Measurements from ENCODE around the gene TEAD1. TPM values are rescaled to one million over a fixed set of nuclear protein-coding genes. Genes with fewer than 3 reads are reported as not detected.

The TEAD1 gene
- polyA plus RNA-seq, 1 donor (not counting 4 experiments of a cell fraction or from before 2014, with no cell fraction given), result 32.7 TPM

GRCh38 chr11:12841946-12842630 is 167.9 kb downstream of the TEAD1 start:
- peak overlapping the region in 2 of 3 experiments; percentile 5 to 47 for H3K4me3 ChIP-seq (ENCODE audit: control insufficient read depth in 2 of 3, extremely low read depth in 1 of 3, insufficient read depth in 2 of 3, low read depth in 1 of 3, low read length in 3 of 3)
- peaks cover 6% of the 10 kb centered on the region for H4K20me1 ChIP-seq (ENCODE audit: control insufficient read depth, extremely low read depth, insufficient read depth, low read length)
- peaks cover 59% of the 10 kb centered on the region for H3K4me1 ChIP-seq (ENCODE audit: control insufficient read depth, extremely low read depth, insufficient read depth, low read length)
- peaks cover 8% of the 10 kb centered on the region for H3K9me1 ChIP-seq (ENCODE audit: control insufficient read depth, extremely low read depth, insufficient read depth, low read length)
- no peaks in the 10 kb centered on the region for H3K9me3 ChIP-seq (ENCODE audit: control insufficient read depth, low read depth, low read length)
- dilution Hi-C loops (cut with MboI; ENCODE audit: extremely low pct_ligation_motif_present, low sequenced_read_pairs), result no loop called here
- H3K27me3 ChIP-seq (ENCODE audit: control insufficient read depth, extremely low read depth, insufficient read depth, low read length), result no peaks in the 10 kb centered on the region
- H3K79me2 ChIP-seq (ENCODE audit: control insufficient read depth, insufficient read depth, low read length), result peaks cover 79% of the 10 kb centered on the region
- peak; percentile 34 for FAIRE-seq
- peak overlapping the region; percentile 7 for H3K9ac ChIP-seq (ENCODE audit: control insufficient read depth, extremely low read depth, insufficient read depth, low read length)
- peak overlapping the region; percentile 47 for H3K27ac ChIP-seq (ENCODE audit: control insufficient read depth, insufficient read depth, low read length)
- no peak overlapping the region for H2AFZ ChIP-seq (ENCODE audit: control insufficient read depth, low read length)
- no peak for DNase-seq (ENCODE audit: low read depth, low spot score)
- TF ChIP-seq EZH2 (IDR thresholded peaks at IDR 0.05; ENCODE audit: low read length) (no peak), CTCF (optimal IDR thresholded peaks at IDR 0.05 in 1 of 3, IDR thresholded peaks at IDR 0.05 in 1 of 3, conservative IDR thresholded peaks at IDR 0.05 in 1 of 3; ENCODE audit: extremely low read depth in 1 of 3, insufficient read depth in 2 of 3, low read length in 3 of 3) (no peak)
- H3K36me3 ChIP-seq (ENCODE audit: control insufficient read depth in 2 of 2, extremely low read depth in 1 of 2, insufficient read depth in 2 of 2, low read length in 2 of 2), result no peaks in the 10 kb centered on the region
- H3K4me2 ChIP-seq (ENCODE audit: control insufficient read depth, extremely low read depth, insufficient read depth, low read depth, low read length), result peak overlapping the region; percentile 61

DNA sequence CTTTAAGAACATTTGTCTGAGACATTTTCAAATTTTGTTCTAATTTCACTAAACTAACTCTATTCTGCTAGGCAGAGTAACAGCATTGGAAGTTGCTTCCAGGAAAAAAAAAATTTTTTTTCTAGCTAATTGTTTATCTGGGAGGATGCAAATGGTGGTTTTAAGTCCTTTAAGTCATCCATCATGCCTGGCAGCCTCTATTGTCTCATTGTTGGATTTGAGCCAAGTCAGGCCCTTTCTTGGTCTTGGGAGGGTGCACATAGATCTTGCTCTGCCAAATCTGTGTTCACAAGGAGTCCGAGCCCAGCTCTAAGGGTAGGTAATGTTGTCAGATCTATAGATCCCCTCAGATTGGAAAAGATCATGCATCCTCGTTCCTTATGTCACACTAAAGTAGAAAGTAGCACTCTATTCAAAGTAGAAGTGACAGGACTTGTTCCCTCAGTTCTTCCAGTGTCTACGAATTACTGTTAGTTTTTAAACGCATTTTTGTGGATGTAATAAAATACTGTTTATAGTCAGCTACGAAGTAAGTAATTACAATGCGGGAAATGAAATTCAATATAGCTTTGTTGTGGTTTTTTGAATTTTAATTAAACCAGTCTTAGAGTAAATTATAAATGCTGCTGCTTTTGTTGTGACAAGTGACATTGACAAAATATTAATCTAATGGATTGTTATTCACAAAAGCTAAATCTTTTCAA is 168.9 kb downstream of the TEAD1 start:
- peaks cover 8% of the 10 kb centered on the region for H3K9me1 ChIP-seq (ENCODE audit: control insufficient read depth, extremely low read depth, insufficient read depth, low read length)
- TF ChIP-seq EZH2 (IDR thresholded peaks at IDR 0.05; ENCODE audit: low read length), result no peak
- no peak for TF ChIP-seq CTCF (optimal IDR thresholded peaks at IDR 0.05 in 1 of 3, IDR thresholded peaks at IDR 0.05 in 1 of 3, conservative IDR thresholded peaks at IDR 0.05 in 1 of 3; ENCODE audit: extremely low read depth in 1 of 3, insufficient read depth in 2 of 3, low read length in 3 of 3)
- H3K4me1 ChIP-seq (ENCODE audit: control insufficient read depth, extremely low read depth, insufficient read depth, low read length), result peaks cover 60% of the 10 kb centered on the region
- FAIRE-seq, result no peak
- peak overlapping the region; percentile 61 for H3K4me2 ChIP-seq (ENCODE audit: control insufficient read depth, extremely low read depth, insufficient read depth, low read depth, low read length)
- DNase-seq (ENCODE audit: low read depth, low spot score), result no peak
- H3K4me3 ChIP-seq (ENCODE audit: control insufficient read depth in 2 of 3, extremely low read depth in 1 of 3, insufficient read depth in 2 of 3, low read depth in 1 of 3, low read length in 3 of 3), result no peak overlapping the region
- dilution Hi-C loops (cut with MboI; ENCODE audit: extremely low pct_ligation_motif_present, low sequenced_read_pairs), result no loop called here
- no peaks in the 10 kb centered on the region for H3K9me3 ChIP-seq (ENCODE audit: control insufficient read depth, low read depth, low read length)
- no peaks in the 10 kb centered on the region for H3K36me3 ChIP-seq (ENCODE audit: control insufficient read depth in 2 of 2, extremely low read depth in 1 of 2, insufficient read depth in 2 of 2, low read length in 2 of 2)
- no peaks in the 10 kb centered on the region for H3K27me3 ChIP-seq (ENCODE audit: control insufficient read depth, extremely low read depth, insufficient read depth, low read length)
- H3K79me2 ChIP-seq (ENCODE audit: control insufficient read depth, insufficient read depth, low read length), result peaks cover 82% of the 10 kb centered on the region
- H2AFZ ChIP-seq (ENCODE audit: control insufficient read depth, low read length), result no peak overlapping the region
- peaks cover 6% of the 10 kb centered on the region for H4K20me1 ChIP-seq (ENCODE audit: control insufficient read depth, extremely low read depth, insufficient read depth, low read length)
- H3K9ac ChIP-seq (ENCODE audit: control insufficient read depth, extremely low read depth, insufficient read depth, low read length), result no peak overlapping the region
- peak overlapping the region; percentile 47 for H3K27ac ChIP-seq (ENCODE audit: control insufficient read depth, insufficient read depth, low read length)
